H1 (cell line): ENCODE results near the gene ADAMTS1. TPM values are rescaled to one million over a fixed set of nuclear protein-coding genes. Genes with fewer than 3 reads are reported as not detected.

Source experiments
- CHD1 ChIP-seq: IDR thresholded peaks from 2 replicates; pipeline ENCODE4 v1.6.1; 2012; ENCODE audit warnings: low read depth, low read length, improper control_type of control experiment
- CHD7 ChIP-seq: fragments of 300-600 bp; sonication (generic); IDR thresholded peaks from 2 replicates; pipeline ENCODE4 v1.7.1; 2012; ENCODE audit warnings: low read length, moderate library complexity, mild to moderate bottlenecking, inconsistent platforms; ENCODE audit not compliant: insufficient replicate concordance
- GTF2F1 ChIP-seq: IDR thresholded peaks from 2 replicates; pipeline ENCODE4 v1.6.1; 2012; ENCODE audit warnings: low read depth, low read length, improper control_type of control experiment, borderline replicate concordance
- SIN3A ChIP-seq, 2 experiments: IDR thresholded peaks in 1 of 2; conservative IDR thresholded peaks in 1 of 2; 2 replicates each; pipeline ENCODE4 v1.6.1; 2011 to 2012; ENCODE audit warnings: low read length in 2 of 2, improper control_type of control experiment in 1 of 2, low read depth in 1 of 2, mild to moderate bottlenecking in 1 of 2
- polyA plus RNA-seq, 7 experiments: library from polyadenylated mRNA; depleted of rRNA in 3 of 7; stranded (reverse) in 5 of 7; unstranded in 2 of 7; fragments of >200 nt in 5 of 7; fragments of 200-250 nt in 2 of 7; gene quantifications; 1 replicate in 5 of 7; 2 replicates in 1 of 7; 4 replicates in 1 of 7; pipeline versions ENCODE4 v1.2.1 to v1.2.3, GENCODE V29; 2011 to 2013; ENCODE audit warnings: missing spikeins in 2 of 7, mixed read lengths in 2 of 7
- total RNA-seq: library from RNA; stranded (reverse); fragmentation: NEBNext Ultra II Directional; extraction: Animal tissue kit (Norgen Biotek cat#: 25700); gene quantifications from 2 replicates; pipeline ENCODE4 v1.2.1, GENCODE V29; 2021

ADAMTS1 gene
- total and polyA plus RNA-seq, 2 of the 8 experiments (the other 6 are each of a cell fraction or from before 2014, with no cell fraction given) = 10.7 to 22.4 TPM

- TF ChIP-seq CHD7 = no peak
- no peak for TF ChIP-seq CHD1
- no peak for TF ChIP-seq GTF2F1
- TF ChIP-seq SIN3A (conservative IDR thresholded peaks at IDR 0.05 in 1 of 2, IDR thresholded peaks at IDR 0.05 in 1 of 2; ENCODE audit: low read depth in 1 of 2, low read length in 2 of 2) = no peak
Measured at GRCh38 chr21:26833011-26833410, 12.2 kb downstream of the ADAMTS1 start (continued).
